HS-5 (cell line): ENCODE measurements around the gene QRFP.
"Not testable (repeated sequence)": the region's sequence is repeated elsewhere in the genome, so short reads cannot be mapped to it uniquely, and the experiment has no call there.

ENCODE experiments used
- DNase-seq: peaks from one replicate; pipeline ENCODE4 v3.0.0-alpha.2; 2012; ENCODE audit warnings: low read depth

The QRFP gene

DNA sequence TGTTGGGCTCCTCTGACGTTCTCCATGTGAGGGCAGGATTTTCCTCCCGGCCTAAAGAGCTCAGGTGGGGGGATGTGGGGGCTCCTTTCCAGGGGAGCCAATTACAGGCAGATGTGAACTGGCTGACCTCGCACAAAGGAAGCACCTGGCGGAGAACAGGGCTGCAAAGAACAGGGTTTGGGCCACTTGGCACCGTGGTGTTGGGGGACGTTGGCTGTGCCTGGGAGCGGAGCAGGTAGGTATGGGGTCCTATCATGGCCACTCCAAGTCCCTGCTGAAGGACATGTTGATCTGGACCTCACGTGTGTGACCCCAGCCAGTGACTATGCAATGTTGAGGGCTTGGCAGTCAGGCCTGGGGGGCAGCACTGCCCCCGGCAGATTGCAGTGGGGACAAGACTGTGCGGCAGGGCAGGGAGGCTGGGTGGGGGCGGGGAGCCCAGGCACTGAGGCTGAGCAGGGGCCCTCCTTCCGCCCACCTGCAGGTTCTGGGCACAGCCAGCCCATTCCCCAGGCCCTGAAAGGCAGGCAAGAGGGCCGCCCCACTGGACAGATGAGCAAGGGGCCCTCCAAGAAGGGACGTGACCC, 23.0 kb upstream of the QRFP start:
- no peak for DNase-seq

DNA sequence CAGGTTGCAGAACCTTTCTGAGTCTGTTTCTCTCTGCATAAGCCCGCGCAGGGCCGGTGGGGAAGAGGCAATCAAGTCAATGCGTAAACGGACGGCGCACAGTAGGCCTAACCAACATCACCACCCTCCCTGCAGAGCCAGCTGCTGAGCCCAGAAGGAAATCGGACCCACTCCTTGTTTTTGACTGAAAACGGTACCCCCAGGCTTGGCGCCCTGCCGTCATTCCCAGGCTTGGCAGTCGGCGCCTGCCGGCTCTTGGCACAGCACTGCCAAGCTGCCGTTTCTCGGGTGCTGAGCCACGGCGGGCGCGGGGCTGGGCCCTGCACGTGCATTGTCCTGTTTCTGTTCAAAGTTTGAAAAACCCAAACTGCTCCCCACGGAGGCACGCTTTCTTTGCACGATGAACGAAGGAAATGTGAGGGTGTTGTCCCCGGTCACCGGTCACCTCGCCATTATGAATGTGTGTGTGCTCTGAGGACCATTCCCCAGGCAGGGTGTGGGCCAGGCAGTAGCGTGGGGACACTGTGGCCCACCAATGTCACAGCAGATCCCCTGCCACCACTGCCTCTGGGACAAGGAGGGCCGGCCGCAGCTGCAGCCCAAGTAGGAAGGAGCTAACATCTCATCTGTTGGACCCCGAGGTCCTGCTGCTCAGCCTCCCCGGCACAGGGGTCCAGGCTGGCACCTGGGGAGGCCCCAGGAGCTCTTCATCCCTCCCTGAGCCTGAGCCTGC, 22.4 kb upstream of the QRFP start:
- DNase-seq: no peak

DNA sequence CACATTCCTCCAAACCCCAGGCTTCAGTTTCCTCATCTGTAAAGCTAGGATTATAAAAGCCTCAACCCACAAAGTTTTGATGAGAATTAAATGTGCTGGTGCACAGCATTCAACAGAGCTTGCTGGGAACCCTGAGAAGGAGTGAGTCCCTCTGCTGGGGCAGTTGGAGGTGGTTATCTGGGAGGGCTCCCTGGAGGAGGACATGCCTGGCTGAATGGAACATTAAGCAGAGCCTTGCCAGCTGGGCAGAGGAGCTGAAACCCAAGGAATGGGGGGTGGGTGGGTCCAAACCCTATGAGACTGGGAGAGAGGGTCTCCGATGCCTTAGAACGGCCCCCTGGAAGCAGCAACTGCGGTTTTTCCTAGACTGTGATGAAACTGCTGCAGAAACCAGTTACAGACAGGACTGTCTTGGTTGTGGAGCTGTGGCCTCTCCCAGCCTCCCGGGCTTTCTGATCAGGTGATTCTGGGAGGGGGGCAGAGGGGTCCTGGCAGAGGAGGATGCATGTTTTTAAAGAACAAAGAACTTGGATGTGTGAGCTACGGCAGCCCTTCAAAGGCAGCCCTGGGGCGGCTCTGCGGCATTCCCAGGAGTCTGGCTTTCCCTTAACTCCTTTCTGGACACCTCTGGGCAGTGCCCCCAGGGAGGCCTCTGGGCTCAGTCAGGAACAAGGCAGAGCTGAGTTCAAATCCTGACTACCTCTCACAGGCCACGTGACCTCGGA, 21.7 kb upstream of the QRFP start:
- DNase-seq: no peak

DNA sequence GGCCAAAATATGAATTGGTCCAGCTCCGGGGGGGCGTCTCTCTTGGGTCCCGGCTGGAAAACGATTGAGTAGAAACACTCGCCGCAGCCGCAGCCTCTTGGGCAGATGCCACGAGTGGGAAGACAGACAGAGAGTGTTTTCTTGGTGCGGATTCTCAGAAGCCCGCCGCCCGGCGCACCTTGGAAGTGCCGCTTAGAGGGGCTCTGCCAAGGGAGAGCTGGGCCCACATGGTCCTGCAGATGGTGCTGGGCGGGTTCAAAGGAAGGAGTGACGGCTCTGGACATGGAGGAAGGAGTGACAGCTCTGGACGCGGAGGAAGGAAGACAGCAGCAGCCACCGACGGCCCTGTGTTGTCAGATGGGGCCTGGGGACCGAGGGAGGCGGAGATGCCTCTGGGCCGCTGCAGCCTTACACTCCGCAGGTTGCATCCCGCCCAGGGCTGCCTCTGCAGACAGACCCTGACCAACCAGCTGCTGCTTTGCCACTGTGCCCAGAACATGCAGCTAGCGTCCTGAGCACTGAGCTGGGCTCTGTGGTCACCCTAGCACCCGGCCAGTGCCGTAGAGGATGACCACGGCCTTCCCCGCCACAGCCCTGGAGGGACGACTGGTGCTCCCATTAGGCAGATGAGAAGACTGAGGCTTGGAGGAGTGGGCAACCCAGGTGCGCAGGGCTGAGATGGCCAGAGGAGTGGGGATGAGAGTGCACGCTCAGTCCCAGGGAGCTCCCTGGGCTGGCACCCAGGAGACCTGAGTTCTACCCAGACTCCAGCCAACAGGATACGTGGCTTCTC, 20.8 kb upstream of the QRFP start:
- no peak for DNase-seq

DNA sequence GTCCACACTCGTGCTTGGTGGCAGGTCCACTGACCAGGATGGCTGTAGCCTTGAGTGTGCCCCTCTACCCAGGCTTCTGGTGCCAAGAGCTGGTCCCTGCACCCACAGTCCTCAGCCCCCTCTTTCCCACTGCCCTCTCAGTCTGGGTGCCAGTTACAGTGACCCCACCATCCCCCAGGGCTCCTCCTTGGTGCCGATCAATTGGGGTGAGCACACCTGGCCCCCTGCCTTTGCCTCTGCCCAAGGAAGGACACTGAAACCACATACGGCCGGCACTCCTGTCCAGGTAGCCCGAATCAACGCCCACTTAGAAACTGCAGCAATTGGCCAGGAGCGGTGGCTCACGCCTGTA, 18.5 kb upstream of the QRFP start:
- DNase-seq: no peak

DNA sequence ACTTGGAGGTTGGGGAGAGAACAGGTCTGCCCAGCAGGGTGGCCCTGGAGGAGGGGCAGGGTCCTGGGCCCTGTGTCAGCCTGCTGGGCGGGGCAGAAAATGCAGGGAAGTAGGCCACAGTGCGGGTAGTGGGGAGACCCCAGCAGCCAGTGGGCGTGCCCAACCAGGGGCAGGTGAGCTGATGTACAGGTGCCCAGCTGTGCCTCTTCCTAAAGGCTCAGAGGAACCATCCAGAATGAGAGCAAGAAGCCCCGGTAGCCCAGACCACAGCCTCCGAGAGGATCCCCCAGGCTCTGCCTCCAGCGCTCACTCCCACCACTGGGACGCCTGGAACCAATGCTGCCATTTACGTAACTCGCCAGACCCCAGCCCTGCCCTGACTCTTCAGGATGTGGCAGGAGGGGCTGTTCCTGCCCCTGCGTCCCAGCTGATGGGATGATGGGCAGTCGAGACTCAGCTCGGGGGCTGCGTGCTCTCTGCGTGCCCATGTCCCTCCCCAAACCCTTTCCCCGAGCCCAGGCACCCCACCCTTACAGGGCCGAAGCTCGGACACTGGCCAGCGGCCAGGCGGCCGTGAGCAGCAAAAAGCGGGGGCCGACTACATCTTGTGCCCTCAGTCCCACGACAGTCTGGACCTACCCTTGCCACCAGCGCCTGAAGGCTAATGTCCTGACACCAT, 17.9 kb upstream of the QRFP start:
- no peak for DNase-seq

DNA sequence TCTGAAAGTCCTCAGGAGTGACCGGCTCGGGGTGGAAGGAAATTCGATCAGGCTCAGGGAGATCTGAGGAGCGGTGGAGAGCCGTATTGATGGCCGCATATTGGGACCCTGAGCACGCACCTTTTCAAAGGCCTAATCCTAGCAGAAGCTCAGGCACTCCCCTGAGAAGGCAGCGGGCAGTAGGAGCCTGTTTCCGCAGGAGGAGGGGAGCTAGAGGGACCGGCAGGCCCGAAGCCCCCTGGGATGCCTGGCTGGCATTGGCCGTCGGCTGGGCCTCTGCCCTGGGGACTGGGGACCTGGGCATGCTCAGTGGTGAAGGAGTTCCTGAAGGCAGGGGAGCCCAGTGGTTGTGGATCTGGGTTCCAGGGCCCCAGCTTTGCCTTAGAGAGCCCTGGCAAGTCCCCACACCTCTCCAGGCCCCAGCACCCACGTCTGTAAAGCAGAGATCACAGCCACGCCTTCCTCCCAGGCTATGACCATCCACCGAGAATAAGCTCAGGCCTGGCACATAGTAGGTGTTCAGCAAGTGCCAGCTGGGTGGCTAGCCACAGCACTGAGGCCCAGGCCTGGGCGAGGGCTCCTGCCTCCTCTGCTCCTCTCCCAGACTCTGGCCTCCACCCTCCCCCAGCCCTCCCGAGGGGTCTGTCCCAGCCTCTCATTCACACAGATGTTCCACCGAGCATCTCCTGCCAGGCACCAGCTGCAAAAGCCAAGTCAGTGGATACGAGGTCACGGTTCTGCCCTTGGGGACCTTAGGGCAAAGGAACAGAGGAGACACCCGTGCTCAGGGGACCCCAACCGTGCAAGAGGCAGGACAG, 17.2 kb upstream of the QRFP start:
- no peak for DNase-seq

DNA sequence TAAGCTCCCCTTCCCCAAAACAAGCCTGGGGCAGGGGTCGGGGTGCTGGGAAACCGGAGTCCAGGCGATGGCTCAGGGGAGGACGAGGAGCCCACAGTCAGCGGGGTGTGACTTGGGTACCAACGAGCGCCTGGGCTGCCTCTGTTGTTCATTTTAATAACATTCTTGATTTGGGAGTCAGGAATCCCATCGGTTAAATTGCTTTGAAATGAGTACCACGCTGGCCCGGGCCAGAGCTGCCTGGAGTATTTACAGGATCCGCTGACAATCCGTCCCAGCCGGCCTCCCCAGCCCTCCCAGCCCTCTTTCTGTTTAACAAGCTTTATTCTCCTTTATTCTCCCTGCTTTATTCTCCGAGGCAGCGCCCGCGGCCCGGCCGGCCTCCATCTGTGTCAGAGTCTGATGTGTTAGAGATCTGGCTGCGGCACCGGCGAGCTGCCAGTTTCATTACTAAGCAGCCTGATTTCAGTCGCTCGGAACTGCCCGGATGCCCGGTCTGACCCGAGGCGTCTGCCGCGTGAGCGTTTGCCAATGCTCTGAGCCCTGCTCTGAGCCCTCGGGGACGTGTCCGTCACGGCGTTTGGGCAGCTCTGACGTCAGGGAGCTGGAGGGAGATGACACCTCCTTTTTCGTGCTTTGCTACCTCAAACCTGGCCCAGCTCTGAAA, 16.5 kb upstream of the QRFP start:
- DNase-seq: peak; percentile 61

DNA sequence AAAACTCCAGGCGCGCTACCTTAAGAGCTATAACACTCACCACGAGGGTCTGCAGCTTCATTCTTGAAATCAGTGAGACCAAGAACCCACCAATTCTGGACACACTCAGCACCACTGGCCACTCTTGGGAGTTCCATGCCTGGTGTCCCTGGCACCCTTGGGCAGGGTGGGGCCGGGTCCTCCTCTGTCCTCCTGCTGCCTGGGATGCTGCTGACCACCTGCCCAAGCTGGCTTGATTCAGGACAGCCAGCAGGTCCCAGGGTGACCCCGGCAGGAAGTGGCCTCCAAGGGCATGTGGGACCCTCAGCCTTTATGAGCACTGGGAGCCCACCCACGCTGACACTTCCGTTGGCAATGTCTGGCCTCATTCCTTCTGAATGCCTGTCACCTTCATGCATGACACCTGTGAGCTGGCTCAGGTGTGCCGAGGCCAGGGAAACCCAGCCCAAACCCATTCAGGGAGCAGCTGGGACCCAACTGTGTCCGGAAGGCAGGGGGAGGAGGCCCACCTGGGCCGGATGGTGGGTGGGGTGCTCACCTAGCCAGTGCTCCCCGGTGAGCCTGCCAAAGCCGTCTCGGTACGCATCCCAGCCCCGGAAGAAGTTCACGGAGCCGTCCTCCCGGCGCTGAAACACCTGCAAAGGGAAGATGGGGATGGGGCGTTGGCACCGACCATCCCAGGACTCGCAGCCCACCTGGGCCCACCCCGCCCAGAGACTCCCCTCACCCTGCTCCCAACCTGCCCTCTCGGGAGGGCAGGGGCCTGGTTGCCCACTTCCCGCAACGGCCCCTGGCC, 14.8 kb upstream of the QRFP start:
- DNase-seq: no peak

DNA sequence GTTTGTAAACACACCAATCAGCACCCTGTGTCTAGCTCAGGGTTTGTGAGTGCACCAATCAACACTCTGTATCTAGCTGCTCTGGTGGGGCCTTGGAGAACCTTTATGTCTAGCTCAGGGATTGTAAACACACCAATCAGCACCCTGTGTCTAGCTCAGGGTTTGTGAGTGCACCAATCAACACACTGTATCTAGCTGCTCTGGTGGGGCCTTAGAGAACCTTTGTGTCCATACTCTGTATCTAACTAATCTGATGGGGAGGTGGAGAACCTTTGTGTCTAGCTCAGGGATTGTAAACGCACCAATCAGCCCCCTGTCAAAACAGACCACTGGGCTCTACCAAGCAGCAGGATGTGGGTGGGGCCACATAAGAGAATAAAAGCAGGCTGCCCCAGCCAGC, 14.1 kb upstream of the QRFP start:
- DNase-seq: not testable (repeated sequence)

DNA sequence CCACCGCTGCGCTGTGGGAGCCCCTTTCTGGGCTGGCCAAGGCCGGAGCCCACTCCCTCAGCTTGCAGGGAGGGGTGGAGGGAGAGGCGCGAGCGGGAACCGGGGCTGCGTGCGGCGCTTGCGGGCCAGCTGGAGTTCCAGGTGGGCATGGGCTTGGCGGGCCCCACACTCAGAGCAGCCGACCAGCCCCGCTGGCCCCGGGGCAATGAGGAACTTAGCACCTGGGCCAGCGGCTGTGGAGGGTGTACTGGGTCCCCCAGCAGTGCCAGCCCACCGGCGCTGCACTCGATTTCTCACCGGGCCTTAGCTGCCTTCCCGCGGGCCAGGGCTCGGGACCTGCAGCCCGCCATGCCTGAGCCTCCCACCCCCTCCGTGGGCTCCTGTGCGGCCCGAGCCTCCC, 13.4 kb upstream of the QRFP start:
- DNase-seq: not testable (repeated sequence)

DNA sequence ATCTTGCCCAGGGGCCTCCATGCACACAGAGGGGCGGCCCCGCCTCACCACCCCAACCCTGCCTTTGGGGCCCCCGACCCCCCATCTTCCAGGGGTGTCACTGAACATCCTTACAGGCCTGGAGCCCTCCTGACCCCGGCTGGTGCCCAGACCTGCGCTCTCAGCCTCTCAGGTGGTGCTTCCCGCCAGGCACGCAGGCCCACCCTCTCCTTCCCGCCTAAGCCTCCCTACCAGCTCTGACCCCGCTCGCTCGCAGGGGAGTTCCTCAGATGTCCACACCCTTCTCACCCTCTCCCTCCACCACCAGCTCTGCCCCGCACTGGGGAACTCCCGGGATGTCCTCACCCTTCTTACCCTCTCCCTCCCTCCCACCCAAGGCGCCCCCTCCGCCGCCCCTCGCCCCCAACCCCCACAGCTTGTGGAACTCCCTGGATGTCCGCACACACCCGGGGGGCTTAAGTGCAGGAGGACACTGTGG, 12.3 kb upstream of the QRFP start:
- no peak for DNase-seq

DNA sequence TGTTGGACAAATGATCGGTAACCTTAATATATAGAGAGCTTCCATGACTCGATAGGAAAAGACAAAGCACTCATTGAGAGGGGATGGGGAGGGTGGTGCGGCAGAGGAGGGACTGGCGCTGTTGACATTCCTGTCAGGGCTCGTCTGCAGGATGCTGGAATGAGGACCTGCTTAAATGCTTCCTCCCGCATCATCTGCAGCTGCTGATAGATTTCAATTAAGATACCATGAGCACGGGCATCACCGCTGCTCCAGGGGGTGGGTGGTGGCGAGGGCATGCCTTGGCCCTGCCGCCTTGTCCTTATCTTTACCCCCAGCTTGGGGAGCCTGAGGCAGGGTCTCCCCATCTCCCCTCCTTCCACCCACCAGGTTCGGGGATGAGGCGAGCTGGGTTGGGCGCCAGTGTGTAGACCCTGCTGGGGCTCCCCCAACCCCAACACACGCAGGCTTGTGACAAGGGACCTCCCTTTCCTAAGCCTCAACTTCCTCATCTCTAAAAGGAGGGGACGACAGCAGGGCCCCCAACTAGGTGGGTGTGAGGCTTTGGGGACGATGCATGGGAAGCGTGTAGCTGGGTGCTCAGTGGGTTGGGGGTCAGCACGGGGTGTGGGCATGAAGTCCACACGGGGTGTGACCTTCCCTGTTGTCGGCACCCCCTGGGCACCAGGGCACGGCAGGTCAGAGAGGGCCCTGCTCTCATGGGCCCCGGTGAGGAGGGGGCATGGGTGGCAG, 11.7 kb upstream of the QRFP start:
- no peak for DNase-seq

DNA sequence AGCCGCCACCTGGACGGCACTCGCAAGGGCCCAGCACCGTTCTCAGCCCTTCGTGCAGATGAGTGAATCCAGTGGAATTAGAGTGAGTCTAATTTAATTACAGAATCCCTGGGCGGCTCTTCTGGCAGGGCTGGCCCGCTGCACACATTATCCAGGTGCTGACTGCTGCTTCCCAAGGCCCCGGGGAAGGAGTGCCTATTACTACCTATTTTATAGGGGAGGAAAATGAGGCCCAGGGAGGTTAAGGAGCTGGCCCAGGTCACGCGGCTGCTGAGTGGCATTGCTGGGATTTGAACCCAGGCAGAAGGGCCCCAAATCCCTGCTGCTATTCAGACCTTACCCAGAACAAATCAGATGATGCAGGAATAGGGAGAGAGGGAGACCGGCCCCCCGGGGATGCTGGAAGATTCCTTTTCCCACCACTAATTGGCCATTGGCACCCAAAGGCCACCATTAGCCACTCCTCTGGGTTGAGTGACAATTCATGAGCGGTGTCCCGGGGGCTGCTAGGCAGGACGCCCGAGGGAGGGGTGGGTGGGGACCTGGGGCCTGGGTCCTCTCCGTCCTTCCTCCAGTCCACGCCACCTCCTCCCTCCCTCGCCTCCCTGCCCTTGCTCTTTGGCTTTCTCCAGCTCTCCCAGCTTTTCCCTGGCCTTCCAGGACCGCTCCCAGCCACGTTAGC, 10.3 kb upstream of the QRFP start:
- DNase-seq: no peak

DNA sequence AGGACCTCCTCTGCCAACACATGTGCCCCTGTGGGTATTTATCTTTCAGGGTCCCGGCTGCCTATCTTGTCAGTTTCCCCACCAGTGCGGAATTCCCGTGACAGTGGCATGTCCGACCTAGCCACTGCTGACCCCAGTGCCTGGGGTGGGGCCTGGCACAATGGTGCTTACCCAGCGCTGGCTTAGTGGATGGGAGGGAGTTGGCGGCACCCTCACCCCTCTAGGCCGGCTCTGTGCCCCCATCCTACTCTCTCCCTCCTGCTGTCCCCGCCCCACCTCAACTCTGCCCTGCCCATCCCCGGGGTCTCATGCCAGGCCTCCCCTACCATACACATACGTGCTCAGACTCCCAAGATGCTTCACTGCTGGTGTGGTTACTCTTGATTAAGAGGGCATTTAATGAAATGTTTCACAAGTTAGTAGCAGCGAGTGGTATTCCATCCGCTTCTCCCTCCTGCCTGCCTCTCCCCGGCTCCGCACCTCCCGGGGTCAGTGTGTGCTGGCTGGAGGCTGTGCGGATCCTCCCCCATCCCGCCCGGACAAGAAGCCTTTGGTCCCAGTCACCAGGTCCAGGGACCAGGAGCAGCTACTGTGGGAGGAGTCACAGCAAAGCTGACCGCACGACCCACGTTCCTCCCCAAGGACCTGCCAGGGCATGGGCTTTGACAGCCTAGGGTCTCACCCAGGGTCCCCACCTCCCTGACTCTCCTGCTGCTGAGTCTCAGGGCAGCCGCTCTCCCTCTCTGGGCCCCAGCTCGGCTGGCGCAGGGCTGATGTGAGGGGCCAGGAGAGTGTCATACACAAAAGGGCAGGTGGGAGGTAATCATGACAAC, 9.5 kb upstream of the QRFP start:
- DNase-seq: no peak

DNA sequence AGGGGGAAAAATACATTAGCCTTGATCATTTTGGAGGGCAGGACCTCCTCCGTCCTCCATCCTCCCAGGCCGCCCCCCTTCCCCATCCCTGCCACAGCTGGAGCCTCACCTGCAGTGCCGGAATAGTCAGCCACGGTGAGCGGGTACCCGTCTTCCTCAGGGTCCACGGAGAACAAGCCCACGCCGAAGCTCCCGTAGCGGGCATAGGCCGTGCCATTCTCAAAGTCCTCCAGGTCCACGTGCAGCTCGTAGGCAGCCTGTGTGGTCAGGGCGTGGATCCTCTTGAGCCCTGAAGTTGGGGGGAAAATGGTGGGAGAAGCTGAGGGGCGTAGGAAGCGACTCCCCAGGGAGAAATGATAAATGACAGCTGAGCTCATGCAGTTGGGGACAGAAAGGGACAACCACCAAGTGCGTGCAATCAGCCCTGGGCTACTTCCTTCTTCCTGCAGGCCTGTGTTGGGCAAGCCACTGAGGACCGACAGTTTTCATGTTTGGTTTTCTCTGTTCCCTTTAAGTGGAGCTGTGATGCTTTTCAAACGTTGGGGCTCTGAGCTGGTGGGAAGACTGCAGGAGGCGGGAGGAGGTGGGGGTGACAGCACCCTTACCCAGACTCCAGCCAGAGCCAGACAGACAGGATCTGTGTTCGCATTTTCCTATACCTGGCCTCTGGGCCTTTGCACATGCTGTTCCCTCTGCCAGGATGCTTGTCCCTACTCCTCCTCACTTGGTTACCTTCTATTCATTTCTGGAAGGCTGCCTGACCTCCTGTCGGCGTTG, 8.7 kb upstream of the QRFP start:
- no peak for DNase-seq
